ENCODE data around the gene SERGEF.

DNA sequence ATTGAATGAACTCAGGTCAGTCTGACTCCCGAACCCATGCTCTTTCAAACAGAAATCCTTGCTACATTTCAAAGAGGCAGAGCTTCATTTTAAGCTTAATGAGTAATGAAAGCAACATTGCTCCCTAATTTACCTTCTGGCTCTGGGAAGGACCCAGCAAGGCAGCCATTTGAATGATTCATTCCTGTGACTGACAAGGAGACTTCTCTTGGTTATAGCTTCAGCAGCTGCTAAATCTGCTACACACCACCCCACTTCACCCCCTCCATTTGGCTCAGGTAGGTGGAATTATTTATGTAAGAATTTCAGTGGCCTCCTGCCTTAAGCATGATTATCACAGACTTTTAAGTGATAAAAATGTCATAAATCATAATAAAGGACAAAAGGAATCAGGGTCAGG is 160.6 kb downstream of the SERGEF start:
- TF ChIP-seq, protein P1, sequence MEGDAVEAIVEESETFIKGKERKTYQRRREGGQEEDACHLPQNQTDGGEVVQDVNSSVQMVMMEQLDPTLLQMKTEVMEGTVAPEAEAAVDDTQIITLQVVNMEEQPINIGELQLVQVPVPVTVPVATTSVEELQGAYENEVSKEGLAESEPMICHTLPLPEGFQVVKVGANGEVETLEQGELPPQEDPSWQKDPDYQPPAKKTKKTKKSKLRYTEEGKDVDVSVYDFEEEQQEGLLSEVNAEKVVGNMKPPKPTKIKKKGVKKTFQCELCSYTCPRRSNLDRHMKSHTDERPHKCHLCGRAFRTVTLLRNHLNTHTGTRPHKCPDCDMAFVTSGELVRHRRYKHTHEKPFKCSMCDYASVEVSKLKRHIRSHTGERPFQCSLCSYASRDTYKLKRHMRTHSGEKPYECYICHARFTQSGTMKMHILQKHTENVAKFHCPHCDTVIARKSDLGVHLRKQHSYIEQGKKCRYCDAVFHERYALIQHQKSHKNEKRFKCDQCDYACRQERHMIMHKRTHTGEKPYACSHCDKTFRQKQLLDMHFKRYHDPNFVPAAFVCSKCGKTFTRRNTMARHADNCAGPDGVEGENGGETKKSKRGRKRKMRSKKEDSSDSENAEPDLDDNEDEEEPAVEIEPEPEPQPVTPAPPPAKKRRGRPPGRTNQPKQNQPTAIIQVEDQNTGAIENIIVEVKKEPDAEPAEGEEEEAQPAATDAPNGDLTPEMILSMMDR (conservative IDR thresholded peaks at IDR 0.05; ENCODE audit: low read depth, low read length) = no peak
- no peak for TF ChIP-seq CEBPB (IDR thresholded peaks at IDR 0.05; ENCODE audit: low read depth, low read length)
- no peak for TF ChIP-seq RFX5 (IDR thresholded peaks at IDR 0.05; ENCODE audit: low read depth, low read length)
- TF ChIP-seq POLR2A (IDR thresholded peaks at IDR 0.05; ENCODE audit: low read depth, low read length) = no peak
- no peak for TF ChIP-seq MXI1 (IDR thresholded peaks at IDR 0.05; ENCODE audit: borderline replicate concordance, low read depth, low read length)

All from IMR-90 (cell line).